Dermis blood vessel endothelial cell (primary cell): ENCODE data around the gene PSG11. TPM values are rescaled to one million over a fixed set of nuclear protein-coding genes. Genes with fewer than 3 reads are reported as not detected.
"Not testable (repeated sequence)": the region's sequence is repeated elsewhere in the genome, so short reads cannot be mapped to it uniquely, and the experiment has no call there.

ENCODE experiments used
- DNase-seq: peaks from one replicate; pipeline ENCODE4 v3.0.0; 2010
- total RNA-seq: library from RNA; depleted of rRNA; stranded (reverse); fragments of >200 nt; gene quantifications from 2 replicates; pipeline ENCODE4 v1.2.3, GENCODE V29; 2014

Gene PSG11
- total RNA-seq, result not detected in 2 replicates

- DNase-seq, result not testable (repeated sequence)
Observed at GRCh38 chr19:43026369-43026768, at the start of gene PSG11. TSS of gene PSG11 (minus strand) at chr19:43026469. CDS start at chr19:43026372, 97 bp downstream.

DNA sequence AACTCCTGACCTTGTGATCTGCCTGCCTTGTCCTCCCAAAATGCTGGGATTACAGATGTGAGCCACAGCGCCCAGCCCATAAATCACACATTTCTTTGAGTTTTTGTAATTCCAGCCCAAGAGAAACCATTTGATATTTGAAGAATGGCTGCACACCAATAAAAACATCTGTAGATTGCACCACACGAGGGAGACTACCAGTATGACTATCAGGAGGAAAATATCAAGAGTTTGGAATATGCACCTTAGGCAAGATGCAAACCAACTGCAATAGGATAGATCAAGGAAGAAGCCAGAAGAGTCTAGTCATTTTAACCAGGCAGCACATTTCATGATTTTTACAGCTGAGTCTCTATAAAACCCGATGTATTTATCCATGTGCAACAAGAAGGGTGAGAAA lies 36.1 kb upstream of the PSG11 start:
- DNase-seq, result not testable (repeated sequence)

GRCh38 chr19:43061326-43061725 lies 35.1 kb upstream of the PSG11 start:
- not testable (repeated sequence) for DNase-seq

DNA sequence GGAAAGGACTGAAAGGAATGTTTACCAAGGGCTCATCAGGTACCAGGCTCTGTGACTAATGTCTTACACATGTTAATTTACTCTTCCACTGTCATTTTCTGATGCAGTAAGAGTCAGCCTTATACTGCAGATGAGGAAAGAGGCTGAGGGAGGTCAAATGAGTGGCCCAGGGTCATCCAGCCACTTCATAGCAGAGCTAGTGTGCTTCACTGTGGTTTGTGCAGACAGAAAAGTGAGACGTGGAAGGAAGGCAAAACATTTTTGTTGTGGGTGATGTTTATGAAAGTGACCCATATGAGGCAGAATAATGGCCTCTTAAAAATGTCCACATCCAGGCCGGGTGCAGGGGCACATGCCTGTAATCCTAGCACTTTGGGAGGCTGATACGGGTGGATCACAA lies 34.0 kb upstream of the PSG11 start:
- DNase-seq, result not testable (repeated sequence)

GRCh38 chr19:43059482-43059881 lies 33.2 kb upstream of the PSG11 start:
- not testable (repeated sequence) for DNase-seq

GRCh38 chr19:43058440-43058839 lies 32.2 kb upstream of the PSG11 start:
- not testable (repeated sequence) for DNase-seq

GRCh38 chr19:43047966-43048365 lies 21.7 kb upstream of the PSG11 start:
- not testable (repeated sequence) for DNase-seq

GRCh38 chr19:43046578-43046977 lies 20.3 kb upstream of the PSG11 start:
- not testable (repeated sequence) for DNase-seq

DNA sequence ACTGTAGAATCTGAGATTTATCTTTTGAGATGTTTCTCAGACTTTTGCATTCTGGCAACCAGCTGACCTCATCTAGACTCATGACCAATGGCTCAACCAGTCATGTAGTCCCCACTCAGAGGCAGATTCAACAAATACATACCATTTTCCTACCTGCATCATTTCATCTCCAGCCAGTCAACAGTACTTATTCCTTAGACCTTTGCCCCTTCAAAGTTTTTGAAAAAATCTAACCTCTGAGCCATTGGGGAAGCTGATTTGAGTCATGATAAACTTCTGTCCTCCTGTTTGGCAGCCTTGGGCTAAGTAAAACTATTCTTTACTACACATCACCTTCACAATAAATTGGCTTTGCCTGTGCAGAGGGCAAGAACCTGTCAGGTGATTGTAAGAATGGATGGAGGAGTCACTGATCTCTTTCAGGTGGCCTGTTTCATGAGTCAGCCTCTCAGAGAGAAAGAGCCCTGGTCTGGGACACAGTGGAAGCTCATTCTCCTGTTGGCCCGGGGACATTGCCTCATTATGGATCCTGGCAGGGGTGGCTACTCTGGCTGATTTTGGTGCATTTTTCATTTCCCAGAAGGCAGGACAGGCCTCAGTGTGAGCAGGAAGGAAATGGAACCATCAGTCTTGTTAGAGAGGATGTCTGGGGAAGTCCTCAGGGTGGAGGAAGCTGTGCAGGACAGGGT lies 17.4 kb upstream of the PSG11 start:
- DNase-seq, result not testable (repeated sequence)

GRCh38 chr19:43031645-43032044 lies 5.4 kb upstream of the PSG11 start:
- peak; percentile 60 for DNase-seq

GRCh38 chr19:43028866-43029265 lies 2.6 kb upstream of the PSG11 start:
- DNase-seq, result no peak

GRCh38 chr19:43027985-43028384 lies 1.7 kb upstream of the PSG11 start:
- DNase-seq, result peak; percentile 19

DNA sequence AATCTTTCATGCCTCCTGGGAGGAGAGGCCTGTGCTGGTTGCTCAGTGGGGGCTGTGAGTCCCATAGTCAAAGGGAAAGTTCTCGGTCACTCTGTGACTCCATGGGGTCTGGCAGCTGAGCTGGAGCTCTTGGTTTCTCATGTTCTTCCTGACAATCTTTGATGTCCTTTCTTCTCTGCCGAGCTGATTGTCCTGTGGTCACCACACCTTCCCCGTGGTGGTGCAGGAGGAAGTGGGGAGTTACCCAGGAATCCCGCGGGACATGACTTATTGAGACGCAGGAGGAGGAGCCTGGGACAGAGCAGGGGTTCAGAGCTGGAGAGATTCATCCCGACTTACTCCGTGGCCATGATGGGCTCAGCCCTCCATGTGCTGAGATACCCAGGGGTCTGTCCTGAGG lies 792 bp upstream of the PSG11 start:
- not testable (repeated sequence) for DNase-seq

- DNase-seq, result peak; percentile 57
Observed at GRCh38 chr19:43022098-43022497, 4.2 kb downstream of the PSG11 start.

DNA sequence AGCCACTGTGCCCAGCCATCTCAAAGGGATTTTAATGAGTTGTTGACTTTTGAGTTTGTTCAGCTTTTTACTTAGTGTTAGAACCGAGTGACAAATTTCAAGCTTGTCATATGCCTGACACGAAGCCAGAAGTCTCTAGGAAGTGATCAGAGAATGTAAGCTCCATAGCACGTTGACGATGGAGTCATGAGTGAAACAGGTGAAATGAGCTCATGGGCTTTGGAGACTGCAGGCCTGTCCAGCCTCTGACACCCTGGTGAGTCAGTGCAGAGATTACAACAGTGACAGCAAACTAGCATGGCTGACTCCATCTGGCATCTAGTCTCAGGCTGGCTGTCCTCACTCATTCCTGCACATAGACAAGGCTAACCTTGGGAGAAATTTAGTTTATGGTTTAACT lies 4.6 kb downstream of the PSG11 start:
- DNase-seq, result peak; percentile 45

DNA sequence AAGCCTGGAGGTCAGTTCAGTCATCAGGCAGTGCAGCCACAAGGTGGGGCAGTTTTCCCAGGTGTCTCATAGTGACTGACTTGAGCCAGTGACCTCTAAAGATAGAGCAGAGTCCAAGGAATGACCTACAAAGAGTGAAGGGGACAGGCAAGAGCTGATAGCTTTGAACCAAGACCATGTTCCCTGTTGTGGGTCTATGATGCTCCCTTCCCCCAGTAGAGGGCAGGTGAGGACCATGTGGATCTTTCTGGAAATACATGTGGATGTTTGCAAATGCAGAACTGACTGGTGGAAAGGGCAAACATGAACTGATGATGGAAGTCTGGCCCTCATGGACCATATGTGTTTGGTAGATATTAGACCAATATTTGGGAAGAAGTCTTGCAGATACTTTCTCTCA lies 6.7 kb downstream of the PSG11 start:
- peak; percentile 17 for DNase-seq

- DNase-seq, result not testable (repeated sequence)
Observed at GRCh38 chr19:43005841-43006240, 20.4 kb downstream of the PSG11 start.

DNA sequence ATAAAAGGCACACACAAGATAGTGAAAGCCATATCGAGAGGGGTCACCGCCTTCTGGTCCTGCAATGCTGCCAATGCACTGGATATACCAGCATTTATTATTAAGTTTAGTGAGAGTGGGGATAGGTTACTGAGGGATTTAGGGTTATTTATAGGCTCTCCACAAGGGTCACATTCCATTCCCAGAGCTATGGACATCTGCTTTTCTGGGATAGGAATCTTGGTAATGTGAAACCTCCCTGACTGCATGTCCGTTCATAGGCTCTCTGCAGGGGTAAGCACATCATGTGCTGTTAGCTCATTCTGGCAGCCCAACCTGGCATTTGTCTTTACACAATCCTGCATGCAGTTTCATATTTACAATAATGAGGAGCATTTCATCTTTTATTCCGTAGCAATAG lies 21.4 kb downstream of the PSG11 start:
- DNase-seq, result not testable (repeated sequence)

DNA sequence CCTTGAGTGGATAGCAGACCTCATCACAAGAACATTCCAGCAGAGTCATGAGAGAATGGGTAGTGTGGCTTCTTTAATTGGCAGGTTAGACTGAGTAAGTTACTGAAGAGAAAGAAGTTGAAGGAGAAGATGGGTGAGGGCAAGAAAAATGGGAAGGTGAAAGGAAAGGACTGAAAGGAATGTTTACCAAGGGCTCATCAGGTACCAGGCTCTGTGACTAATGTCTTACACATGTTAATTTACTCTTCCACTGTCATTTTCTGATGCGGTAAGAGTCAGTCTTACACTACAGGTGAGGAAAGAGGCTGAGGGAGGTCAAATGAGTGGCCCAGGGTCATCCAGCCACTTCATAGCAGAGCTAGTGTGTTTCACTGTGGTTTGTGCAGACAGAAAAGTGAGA lies 22.6 kb downstream of the PSG11 start:
- DNase-seq, result not testable (repeated sequence)

DNA sequence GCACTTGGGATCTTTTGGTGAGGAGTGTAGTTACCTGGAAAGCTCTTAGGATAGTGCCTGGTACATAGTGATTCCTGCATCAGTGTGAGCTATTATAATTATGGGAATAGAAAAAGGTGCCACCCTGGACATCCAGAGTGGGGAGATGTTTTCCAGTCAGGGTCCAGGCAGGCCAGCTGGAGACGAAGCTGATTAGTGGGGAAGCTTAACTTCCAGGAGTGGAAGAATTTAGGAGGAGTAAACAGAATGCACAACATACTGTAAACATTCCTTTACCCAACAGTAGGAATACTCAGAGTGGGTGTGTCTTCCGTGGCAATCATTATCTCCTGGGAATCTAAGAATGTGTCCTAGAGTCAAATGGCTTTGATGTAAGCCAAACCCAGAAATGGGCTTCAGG lies 23.3 kb downstream of the PSG11 start:
- DNase-seq, result not testable (repeated sequence)

DNA sequence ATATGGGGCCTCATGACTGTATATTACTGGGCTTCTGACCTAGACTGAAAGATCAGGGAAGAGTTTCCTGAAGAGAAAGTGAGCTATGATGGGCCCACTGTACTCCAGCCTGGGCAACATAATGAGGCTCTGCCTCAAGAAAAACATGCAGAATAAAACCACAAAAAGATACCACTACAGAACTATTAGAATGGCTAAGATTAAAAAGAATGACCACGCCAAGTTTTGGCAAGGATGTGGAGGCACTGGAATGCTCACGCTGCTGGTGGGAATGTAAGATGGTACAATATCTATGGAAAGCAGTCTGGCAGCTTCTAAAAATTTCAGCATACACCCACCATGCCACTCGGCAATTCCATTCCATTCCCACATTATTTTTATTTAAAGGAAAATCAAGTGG lies 30.1 kb downstream of the PSG11 start:
- not testable (repeated sequence) for DNase-seq

- not testable (repeated sequence) for DNase-seq
Observed at GRCh38 chr19:42992029-42992604, 34.2 kb downstream of the PSG11 start.

DNA sequence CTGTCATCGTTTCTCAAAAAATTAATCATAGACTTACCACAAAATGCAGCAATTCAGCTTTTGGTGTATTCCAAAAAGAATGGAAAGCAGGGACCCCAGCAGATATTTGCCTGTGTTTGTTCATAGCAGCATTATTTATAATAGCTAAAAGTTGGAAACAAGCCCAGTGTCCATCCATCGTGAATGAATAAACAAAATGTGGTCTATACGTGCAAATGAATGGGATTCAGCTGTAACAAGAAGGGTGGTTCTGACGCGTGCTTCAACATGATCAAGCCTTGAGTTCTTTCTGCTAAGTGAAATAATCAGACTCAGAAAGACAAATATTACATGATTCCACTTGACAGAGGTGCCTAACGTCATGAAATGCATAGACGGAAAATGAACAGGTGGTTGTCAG lies 36.4 kb downstream of the PSG11 start:
- no peak for DNase-seq

- DNase-seq, result not testable (repeated sequence)
Observed at GRCh38 chr19:42989186-42989585, 37.1 kb downstream of the PSG11 start.
